IMR-90 (cell line): ENCODE measurements around the gene CTDP1. TPM values are rescaled to one million over a fixed set of nuclear protein-coding genes. Genes with fewer than 3 reads are reported as not detected.

ENCODE experiments used
- ATAC-seq: fragments of 200-7000 bp; cut with Tn5 transposase; 2 replicates; pipeline ENCODE4 v1.9.1; 2020; ENCODE audit warnings: low read depth, mild to moderate bottlenecking, moderate library complexity
- BruUV-seq: library from RNA; stranded (reverse); fragments of 400-500 nt; replicated peaks from 2 replicates; lab custom pipeline; 2021; lab: Mats Ljungman, UMichigan
- CTCF ChIA-PET: fragments of 300-600 bp; formaldehyde crosslinking; extraction: SDS; loops from one replicate; lab custom pipeline; 2021; ENCODE audit warnings: antibody characterized with exemption; lab: Yijun Ruan, JAX
- POLR2A ChIA-PET: fragments of 300-600 bp; sonication (Branson Sonifier 250); formaldehyde crosslinking; loops from one replicate; lab custom pipeline; 2022; ENCODE audit warnings: antibody characterized with exemption; ENCODE audit not compliant: unreplicated experiment; lab: Charles Lee
- DNase-seq: peaks from one replicate; pipeline ENCODE4 v3.0.0; 2013
- H2AFZ ChIP-seq: replicated peaks from 2 replicates; pipeline ENCODE3; 2013; ENCODE audit warnings: low read length, mild to moderate bottlenecking; ENCODE audit not compliant: poor library complexity
- H2AK5ac ChIP-seq: 2 replicates; pipeline ENCODE4 v1.6.1; 2013; ENCODE audit warnings: low read depth, low read length, inconsistent platforms
- H2AK9ac ChIP-seq: replicated peaks from 2 replicates; pipeline ENCODE3; 2013; ENCODE audit warnings: mild to moderate bottlenecking, low read depth, low read length, moderate library complexity; ENCODE audit not compliant: poor library complexity
- H2BK120ac ChIP-seq: 2 replicates; pipeline ENCODE4 v1.6.1; 2013; ENCODE audit warnings: low read depth, low read length, inconsistent platforms
- H2BK15ac ChIP-seq: 3 replicates; pipeline ENCODE4 v1.6.1; 2013; ENCODE audit warnings: low read depth, low read length, inconsistent platforms
- H2BK20ac ChIP-seq: 2 replicates; pipeline ENCODE4 v1.6.1; 2013; ENCODE audit warnings: low read depth, mild to moderate bottlenecking, inconsistent platforms, low read length, moderate library complexity
- H2BK5ac ChIP-seq: 2 replicates; pipeline ENCODE4 v1.6.1; 2013; ENCODE audit warnings: mild to moderate bottlenecking, low read depth, low read length, inconsistent platforms; ENCODE audit not compliant: poor library complexity, severe bottlenecking
- H3K14ac ChIP-seq: replicated peaks from 2 replicates; pipeline ENCODE4 v1.6.1; 2013; ENCODE audit warnings: low read depth, low read length, inconsistent platforms
- H3K18ac ChIP-seq: 2 replicates; pipeline ENCODE4 v1.6.1; 2013; ENCODE audit warnings: low read depth, low read length, control low read depth
- H3K23ac ChIP-seq: 2 replicates; pipeline ENCODE4 v1.6.1; 2013; ENCODE audit warnings: low read depth, low read length, inconsistent platforms
- H3K27ac ChIP-seq: 2 replicates; pipeline ENCODE4 v1.5.1; 2013; ENCODE audit warnings: mild to moderate bottlenecking, control low read depth, low read length; ENCODE audit not compliant: insufficient read depth
- H3K27me3 ChIP-seq: 2 replicates; pipeline ENCODE4 v1.6.1; 2013; ENCODE audit warnings: low read length; ENCODE audit not compliant: control insufficient read depth, insufficient read depth
- H3K36me3 ChIP-seq: 2 replicates; pipeline ENCODE4 v1.6.1; 2013; ENCODE audit warnings: low read length, mixed read lengths; ENCODE audit not compliant: control insufficient read depth, insufficient read depth
- H3K4ac ChIP-seq: 2 replicates; pipeline ENCODE4 v1.6.1; 2013; ENCODE audit warnings: low read depth, low read length, inconsistent platforms
- H3K4me1 ChIP-seq: 2 replicates; pipeline ENCODE4 v1.6.1; 2013; ENCODE audit warnings: low read length, mixed read lengths; ENCODE audit not compliant: control insufficient read depth, insufficient read depth
- H3K4me2 ChIP-seq: 2 replicates; pipeline ENCODE4 v1.6.1; 2013; ENCODE audit warnings: low read depth, mild to moderate bottlenecking, control low read depth, low read length, moderate library complexity
- H3K4me3 ChIP-seq: 2 replicates; pipeline ENCODE4 v1.5.1; 2013; ENCODE audit warnings: low read depth, mild to moderate bottlenecking, control low read depth, low read length, moderate library complexity; ENCODE audit not compliant: insufficient read depth
- H3K56ac ChIP-seq: 2 replicates; pipeline ENCODE4 v1.6.1; 2013; ENCODE audit warnings: low read length, inconsistent platforms; ENCODE audit not compliant: insufficient read depth; ENCODE audit errors: extremely low read depth
- H3K79me1 ChIP-seq, 2 experiments: 2 replicates each; pipeline ENCODE4 v1.6.1; 2013; ENCODE audit warnings: low read length in 2 of 2, inconsistent platforms in 1 of 2, low read depth in 1 of 2
- H3K9ac ChIP-seq: 2 replicates; pipeline ENCODE4 v1.6.1; 2013; ENCODE audit warnings: low read depth, low read length, control low read depth
- H3K9me1 ChIP-seq: 2 replicates; pipeline ENCODE4 v1.6.1; 2013; ENCODE audit warnings: low read length, inconsistent platforms; ENCODE audit not compliant: insufficient read depth
- H3K9me3 ChIP-seq: 2 replicates; pipeline ENCODE4 v1.6.1; 2013; ENCODE audit warnings: low read length; ENCODE audit not compliant: control insufficient read depth, insufficient read depth
- H4K20me1 ChIP-seq: 2 replicates; pipeline ENCODE4 v1.6.1; 2013; ENCODE audit warnings: low read length, inconsistent platforms; ENCODE audit not compliant: insufficient read depth
- H4K5ac ChIP-seq: 2 replicates; pipeline ENCODE4 v1.6.1; 2013; ENCODE audit warnings: mild to moderate bottlenecking, low read depth, low read length, control low read depth
- H4K8ac ChIP-seq, 2 experiments: 2 replicates each; pipeline ENCODE4 v1.6.1; 2013; ENCODE audit warnings: low read depth in 2 of 2, low read length in 2 of 2, control low read depth in 1 of 2, inconsistent platforms in 1 of 2
- H4K91ac ChIP-seq: 2 replicates; pipeline ENCODE4 v1.6.1; 2013; ENCODE audit warnings: low read depth, low read length, inconsistent platforms; ENCODE audit not compliant: insufficient read depth
- BHLHE40 ChIP-seq: fragments of 150-350 bp; IDR thresholded peaks from 2 replicates; pipeline ENCODE4 v1.6.1; 2016; ENCODE audit warnings: mild to moderate bottlenecking, low read depth, low read length
- CEBPB ChIP-seq: IDR thresholded peaks from 2 replicates; pipeline ENCODE4 v1.6.1; 2012; ENCODE audit warnings: low read depth, low read length, improper control_type of control experiment
- CHD1 ChIP-seq: IDR thresholded peaks from 2 replicates; pipeline ENCODE4 v1.6.1; 2012; ENCODE audit warnings: low read depth, low read length, improper control_type of control experiment
- CTCF ChIP-seq: conservative IDR thresholded peaks from 2 replicates; pipeline ENCODE4 v1.5.1; 2012; ENCODE audit warnings: mild to moderate bottlenecking, low read depth, low read length, improper control_type of control experiment
- ELK1 ChIP-seq: fragments of 150-350 bp; IDR thresholded peaks from 2 replicates; pipeline ENCODE4 v1.6.1; 2016; ENCODE audit warnings: low read depth, mild to moderate bottlenecking, low read length, moderate library complexity, borderline replicate concordance
- FOS ChIP-seq: fragments of 150-350 bp; IDR thresholded peaks from 2 replicates; pipeline ENCODE4 v1.6.1; 2016; ENCODE audit warnings: low read depth, low read length
- MAFK ChIP-seq: IDR thresholded peaks from 2 replicates; pipeline ENCODE4 v1.6.1; 2012; ENCODE audit warnings: low read depth, low read length, improper control_type of control experiment
- MAZ ChIP-seq: IDR thresholded peaks from 2 replicates; pipeline ENCODE4 v1.6.1; 2012; ENCODE audit warnings: low read depth, mild to moderate bottlenecking, low read length, improper control_type of control experiment, moderate library complexity, borderline replicate concordance
- MXI1 ChIP-seq: IDR thresholded peaks from 2 replicates; pipeline ENCODE4 v1.6.1; 2012; ENCODE audit warnings: low read depth, mild to moderate bottlenecking, low read length, moderate library complexity, borderline replicate concordance
- NFE2L2 ChIP-seq: fragments of 150-350 bp; IDR thresholded peaks from 2 replicates; pipeline ENCODE4 v1.6.1; 2016; ENCODE audit warnings: low read depth, mild to moderate bottlenecking, low read length
- POLR2A ChIP-seq: IDR thresholded peaks from 2 replicates; pipeline ENCODE4 v1.6.1; 2012; ENCODE audit warnings: mild to moderate bottlenecking, low read depth, low read length
- RAD21 ChIP-seq: IDR thresholded peaks from 2 replicates; pipeline ENCODE4 v1.6.1; 2012; ENCODE audit warnings: low read length, improper control_type of control experiment
- RCOR1 ChIP-seq: IDR thresholded peaks from 2 replicates; pipeline ENCODE4 v1.6.1; 2012; ENCODE audit warnings: mild to moderate bottlenecking, low read length, improper control_type of control experiment; ENCODE audit not compliant: insufficient replicate concordance
- RFX5 ChIP-seq: IDR thresholded peaks from 2 replicates; pipeline ENCODE4 v1.8.0; 2012; ENCODE audit warnings: low read depth, mild to moderate bottlenecking, low read length, moderate library complexity
- SMC3 ChIP-seq: fragments of 150-350 bp; IDR thresholded peaks from 2 replicates; pipeline ENCODE4 v1.6.1; 2016; ENCODE audit warnings: low read depth, mild to moderate bottlenecking, antibody characterized with exemption, low read length, moderate library complexity
- WGBS, 2 experiments: methylation state at CpG; one replicate each; pipeline versions ENCODE4 v1.1.5 to v1.1.7; 2013; ENCODE audit warnings: missing lambda C conversion rate in 2 of 2; ENCODE audit not compliant: insufficient read length in 1 of 2; ENCODE audit errors: extremely low coverage in 2 of 2; 5-methylcytosine and 5-hydroxymethylcytosine counted together
- dilution Hi-C: fragments of 300-500 bp; cut with HindIII; formaldehyde crosslinking; loops from one replicate; pipeline ENCODE4 v1.14.3; 2018; ENCODE audit warnings: low sequenced_read_pairs; ENCODE audit not compliant: unreplicated experiment
- in situ Hi-C: fragments of 300-500 bp; cut with MboI; formaldehyde crosslinking; loops from 3 replicates; pipeline ENCODE4 v1.14.3; 2019; ENCODE audit warnings: low sequenced_read_pairs, inconsistent platforms, mixed read lengths
- intact Hi-C: fragments of 100-400 bp; cut with micrococcal nuclease; formaldehyde crosslinking; loops from 2 replicates; pipeline ENCODE4 v1.10.0; 2022
- polyA plus RNA-seq, 3 experiments: library from polyadenylated mRNA; depleted of rRNA; stranded (reverse); fragments of >200 nt; gene quantifications; 2 replicates each; pipeline ENCODE4 v1.2.3, GENCODE V29; 2012; ENCODE audit warnings: low replicate concordance in 1 of 3
- total RNA-seq: library from RNA; depleted of rRNA; stranded (reverse); fragments of >200 nt; gene quantifications from 2 replicates; pipeline ENCODE4 v1.2.3, GENCODE V29; 2012

CTDP1 gene
- total and polyA plus RNA-seq, 2 of the 4 experiments (the other 2 are of a cell fraction), result 13.4 to 17.6 TPM

- H2AFZ ChIP-seq, result no peak overlapping the region
- no peak overlapping the region for H3K56ac ChIP-seq
- H3K9ac ChIP-seq, result no peak overlapping the region
- intact Hi-C loops (no loop called here), in situ Hi-C loops (no loop called here), dilution Hi-C loops (no loop called here)
- CTCF ChIA-PET, result no interaction called here
- H3K14ac ChIP-seq, result no peak overlapping the region
- H2BK20ac ChIP-seq, result no peak overlapping the region
- H3K9me3 ChIP-seq, result no peaks in the 10 kb centered on the region
- H2BK120ac ChIP-seq, result no peak overlapping the region
- TF ChIP-seq CEBPB (no peak), SMC3 (no peak), RAD21 (no peak), MAFK (no peak), FOS (no peak), RCOR1 (no peak), MAZ (no peak), CTCF (no peak), NFE2L2 (no peak), CHD1 (no peak), MXI1 (no peak), ELK1 (no peak), POLR2A (no peak), RFX5 (no peak), BHLHE40 (no peak)
- H2BK15ac ChIP-seq, result no peak overlapping the region
- H3K79me1 ChIP-seq, result peaks cover 28 to 68% of the 10 kb centered on the region in 2 experiments
- no peak overlapping the region for H4K5ac ChIP-seq
- no peaks in the 10 kb centered on the region for H3K27me3 ChIP-seq
- no peak overlapping the region for H2AK9ac ChIP-seq
- ATAC-seq, result no peak
- H4K20me1 ChIP-seq, result peaks cover 26% of the 10 kb centered on the region
- H3K9me1 ChIP-seq, result peaks cover 23% of the 10 kb centered on the region; the same call in 1 of the 2 replicates
- H3K4me2 ChIP-seq, result no peak overlapping the region
- H4K91ac ChIP-seq, result no peak overlapping the region
- H3K18ac ChIP-seq, result no peak overlapping the region
- no peak overlapping the region for H4K8ac ChIP-seq
- POLR2A ChIA-PET, result no interaction called here
- H3K4ac ChIP-seq, result no peak overlapping the region
- H2AK5ac ChIP-seq, result no peak overlapping the region
- no peak for DNase-seq
- BruUV-seq, result no TSS peak
- peaks cover 3% of the 10 kb centered on the region for H3K4me1 ChIP-seq
- H3K23ac ChIP-seq, result no peak overlapping the region
- H3K36me3 ChIP-seq, result peaks cover 61% of the 10 kb centered on the region
- WGBS, 2 experiments, result no CpG with 5 or more reads among the region's 5 CpGs
- H2BK5ac ChIP-seq, result no peak overlapping the region
- no peak overlapping the region for H3K4me3 ChIP-seq
- no peak overlapping the region for H3K27ac ChIP-seq
Measured at GRCh38 chr18:79702906-79703305, 23.3 kb downstream of the CTDP1 start.
